Astrocyte of the spinal cord (primary cell): ENCODE data around the gene GATA1.

Experiments used
- DNase-seq: peaks from one replicate; pipeline ENCODE4 v3.0.0; 2011; ENCODE audit warnings: low read depth, low spot score
- H3K4me3 ChIP-seq: 2 replicates; pipeline ENCODE4 v1.5.1; 2011; ENCODE audit warnings: low read depth, mild to moderate bottlenecking, low read length, moderate library complexity
- CTCF ChIP-seq: IDR thresholded peaks from 2 replicates; pipeline ENCODE4 v1.5.1; 2012; ENCODE audit warnings: low read depth, mild to moderate bottlenecking, low read length, inconsistent platforms
- in situ Hi-C: cut with HindIII; loops from 2 replicates; pipeline ENCODE4 v1.10.0; 2017; ENCODE audit warnings: low sequenced_read_pairs

Gene GATA1

GRCh38 chrX:48792219-48792618 is 5.8 kb downstream of the GATA1 start:
- DNase-seq = no peak
- in situ Hi-C loops = no loop called here
- no peak for TF ChIP-seq CTCF
- H3K4me3 ChIP-seq = no peak overlapping the region

GRCh38 chrX:48793935-48794334 is 7.5 kb downstream of the GATA1 start:
- no peak overlapping the region for H3K4me3 ChIP-seq
- no peak for DNase-seq
- TF ChIP-seq CTCF = no peak
- in situ Hi-C loops = no loop called here

- in situ Hi-C loops = no loop called here
- DNase-seq = no peak
- no peak for TF ChIP-seq CTCF
- no peak overlapping the region for H3K4me3 ChIP-seq
These were observed 8.0 kb downstream of the GATA1 start for GRCh38 chrX:48794340-48794910.

GRCh38 chrX:48794911-48795515 is 8.6 kb downstream of the GATA1 start:
- in situ Hi-C loops = no loop called here
- no peak for TF ChIP-seq CTCF
- H3K4me3 ChIP-seq = no peak overlapping the region
- DNase-seq = peak; percentile 39

- no peak for TF ChIP-seq CTCF
- in situ Hi-C loops = no loop called here
- no peak overlapping the region for H3K4me3 ChIP-seq
- no peak for DNase-seq
These were observed 11.9 kb downstream of the GATA1 start for GRCh38 chrX:48798318-48798717.

GRCh38 chrX:48800574-48801279 is 14.3 kb downstream of the GATA1 start:
- in situ Hi-C loops = no loop called here
- peak overlapping the region; percentile 66 for H3K4me3 ChIP-seq
- DNase-seq = no peak
- no peak for TF ChIP-seq CTCF
